ENCODE measurements around the gene CD27. TPM values are rescaled to one million over a fixed set of nuclear protein-coding genes. Genes with fewer than 3 reads are reported as not detected.

CD27 gene
- total and polyA plus RNA-seq, 9 of the 15 experiments (the other 6 are each of a cell fraction or from before 2014, with no cell fraction given): 0.24 TPM; not detected in 8

DNA sequence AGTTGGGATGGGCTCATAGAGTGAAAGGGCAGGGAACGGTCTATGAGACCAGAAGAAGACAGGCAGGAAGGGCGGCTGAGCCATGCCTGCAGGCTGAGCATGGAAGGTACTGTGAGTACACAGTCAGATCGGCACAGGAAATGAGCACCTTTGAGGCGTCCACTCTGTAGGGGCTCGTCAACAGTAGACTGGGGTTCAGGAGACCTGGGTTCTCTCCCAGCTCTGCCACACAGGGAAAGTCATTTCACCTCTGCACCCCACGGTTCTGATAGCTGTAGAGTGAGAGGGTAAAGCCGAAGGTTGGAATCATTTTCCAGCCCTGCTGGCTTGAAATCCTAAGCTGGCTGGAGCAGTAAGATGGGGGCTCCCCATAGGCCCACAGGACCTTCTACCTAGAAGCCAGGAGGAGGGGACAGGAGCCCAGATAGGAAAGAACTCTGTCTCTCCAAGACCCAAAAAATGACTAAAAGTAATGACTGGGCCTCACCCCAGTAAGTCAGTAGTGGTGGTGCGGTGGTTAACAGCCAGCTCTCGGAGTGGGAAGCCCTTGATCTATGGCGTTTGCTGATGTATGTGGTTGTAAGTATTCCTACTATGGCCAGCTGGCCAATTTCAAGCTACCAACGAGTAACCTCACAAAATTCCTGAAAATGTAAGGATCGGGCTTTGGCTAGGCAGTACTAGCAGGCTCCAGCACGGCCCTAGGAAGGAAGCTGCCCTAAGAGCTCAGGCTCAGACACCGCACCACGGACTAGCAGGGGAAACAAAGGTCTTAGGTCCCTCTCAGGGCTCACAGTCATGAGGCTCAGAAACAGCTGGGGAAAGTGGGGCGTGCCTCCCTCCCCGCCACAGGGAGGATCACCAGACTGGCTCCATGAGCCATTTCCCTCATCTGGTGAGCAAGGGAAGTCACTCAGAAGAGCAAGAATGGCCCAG, 10.3 kb upstream of the CD27 start:
- Histone ChIP-seq H3K27ac (ENCODE audit: extremely low read depth, low read depth, low read length) (no peak overlapping the region), H3K36me3 (ENCODE audit: control insufficient read depth, insufficient read depth, low read length) (no peaks in the 10 kb centered on the region), H3K4me1 (replicated peaks in 1 of 2; ENCODE audit: control insufficient read depth in 2 of 2, insufficient read depth in 2 of 2, low read length in 2 of 2) (peaks cover 7 to 18% of the 10 kb centered on the region in 2 experiments; a peak in 3 of 5 replicates), H3K27me3 (ENCODE audit: control insufficient read depth in 2 of 2, insufficient read depth in 2 of 2, low read length in 2 of 2) (no peaks in the 10 kb centered on the region), H3K4me2 (ENCODE audit: insufficient read depth, low read length) (no peak overlapping the region), H3K4me3 (no peak overlapping the region), H2AFZ (ENCODE audit: low read depth, low read length) (0 out of 2 replicates have a peak overlapping the region, but pooled peaks have one; percentile 16), H3K79me2 (ENCODE audit: control insufficient read depth, insufficient read depth, low read length) (no peaks in the 10 kb centered on the region), H3K9me1 (ENCODE audit: control insufficient read depth, insufficient read depth, low read length) (no peaks in the 10 kb centered on the region), H3K9me3 (replicated peaks; ENCODE audit: control insufficient read depth, insufficient read depth, low read depth, low read length) (no peaks in the 10 kb centered on the region), H4K20me1 (replicated peaks; ENCODE audit: control insufficient read depth, insufficient read depth, low read length) (no peaks in the 10 kb centered on the region), H3K9ac (ENCODE audit: insufficient read depth in 1 of 2, low read depth in 2 of 2, low read length in 2 of 2) (peak overlapping the region in 1 of 2 experiments; percentile 48; a peak in 1 of 4 replicates)
- no TSS peak for BruUV-seq (replicated peaks)
- in situ Hi-C loops (cut with MboI) (no loop called here), intact Hi-C loops (cut with micrococcal nuclease) (no loop called here)
- FAIRE-seq: no peak
- ATAC-seq: no peak
- no peak for DNase-seq (ENCODE audit: extremely low read depth in 1 of 4, low spot score in 3 of 4)
- TF ChIP-seq TAF9B (IDR thresholded peaks at IDR 0.05; ENCODE audit: partially characterized antibody): no peak
- TF ChIP-seq, protein P1, sequence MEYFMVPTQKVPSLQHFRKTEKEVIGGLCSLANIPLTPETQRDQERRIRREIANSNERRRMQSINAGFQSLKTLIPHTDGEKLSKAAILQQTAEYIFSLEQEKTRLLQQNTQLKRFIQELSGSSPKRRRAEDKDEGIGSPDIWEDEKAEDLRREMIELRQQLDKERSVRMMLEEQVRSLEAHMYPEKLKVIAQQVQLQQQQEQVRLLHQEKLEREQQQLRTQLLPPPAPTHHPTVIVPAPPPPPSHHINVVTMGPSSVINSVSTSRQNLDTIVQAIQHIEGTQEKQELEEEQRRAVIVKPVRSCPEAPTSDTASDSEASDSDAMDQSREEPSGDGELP (CRISPR knock-in tag; IDR thresholded peaks at IDR 0.05; ENCODE audit: borderline replicate concordance): 0 out of 2 replicates have a peak, but pooled peaks have one; percentile 24
- POLR2A ChIA-PET: interaction anchor here (0.7 to 1.1 kb wide), 2 partner anchors 35 to 59 kb away, joined by 3 read pairs; partner anchors contain the start of gene MRPL51
- CTCF ChIA-PET (ENCODE audit: low intra/inter-chr PET ratio): no interaction called here
- 73% methylated on average over 13 of the region's 17 CpGs for WGBS (ENCODE audit: insufficient coverage, low coverage, missing lambda C conversion rate)

Measured in K562 (cell line).